Skin of body (tissue), 2 donors: ENCODE results near the gene BRAT1. TPM values are rescaled to one million over a fixed set of nuclear protein-coding genes. Genes with fewer than 3 reads are reported as not detected.

Experiments
- DNase-seq: peaks from one replicate; lab custom pipeline; 2025; lab: John Stamatoyannopoulos, UW
- total RNA-seq: library from RNA; depleted of rRNA; stranded (reverse); fragments of >200 nt; gene quantifications from one replicate; pipeline ENCODE4 v1.2.3, GENCODE V29; 2014

BRAT1 gene
- total RNA-seq, 1 donor from 2014 or later = 17.4 TPM

- DNase-seq = no peak
These were observed 43.1 kb downstream of the BRAT1 start for GRCh38 chr7:2512179-2512661.

GRCh38 chr7:2511769-2512168 is 43.6 kb downstream of the BRAT1 start:
- no peak for DNase-seq

DNA sequence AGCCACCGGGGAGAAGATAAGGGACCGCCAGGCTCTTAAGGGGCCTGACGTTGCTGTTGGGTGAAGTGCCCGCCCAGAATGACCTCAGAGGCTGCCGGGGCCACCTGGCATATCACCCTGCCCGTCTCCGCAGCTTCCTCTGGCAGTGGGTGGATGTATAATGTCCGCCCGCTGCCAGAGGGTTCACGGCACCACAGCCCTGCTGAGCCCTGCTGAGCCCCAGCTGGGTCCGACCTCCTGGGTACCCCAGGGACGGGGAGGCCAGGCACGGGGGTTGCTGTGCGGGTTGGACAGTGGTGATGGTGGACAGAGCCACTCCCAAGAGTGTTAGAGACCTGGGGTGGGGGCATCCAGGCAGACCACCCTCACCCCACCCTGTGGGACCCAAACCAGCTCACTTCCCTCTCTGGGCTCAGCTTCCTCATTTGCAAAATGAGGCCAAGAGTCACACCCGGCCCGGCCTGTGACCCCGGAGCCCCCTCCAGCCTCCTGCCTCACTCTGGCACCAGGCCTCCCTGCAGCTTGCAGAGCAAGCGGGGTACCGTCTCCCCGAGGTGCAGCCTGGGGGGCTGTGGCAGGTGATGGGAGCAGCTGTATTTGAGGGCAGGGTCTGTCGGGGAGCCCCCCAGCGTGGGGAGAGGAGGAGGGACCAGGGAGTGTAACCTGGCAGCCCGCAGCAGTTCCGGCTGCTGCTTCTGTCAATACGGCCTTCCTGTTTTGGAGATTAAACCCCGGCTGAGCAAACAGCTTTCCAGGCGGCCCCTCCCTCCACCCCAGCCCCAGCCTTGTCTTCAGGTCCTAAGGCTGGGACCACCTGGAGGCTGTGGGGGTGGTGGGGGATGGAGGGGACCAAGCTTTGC is 44.2 kb downstream of the BRAT1 start:
- DNase-seq = no peak

- no peak for DNase-seq
These were observed 45.1 kb downstream of the BRAT1 start for GRCh38 chr7:2510130-2510776.

DNA sequence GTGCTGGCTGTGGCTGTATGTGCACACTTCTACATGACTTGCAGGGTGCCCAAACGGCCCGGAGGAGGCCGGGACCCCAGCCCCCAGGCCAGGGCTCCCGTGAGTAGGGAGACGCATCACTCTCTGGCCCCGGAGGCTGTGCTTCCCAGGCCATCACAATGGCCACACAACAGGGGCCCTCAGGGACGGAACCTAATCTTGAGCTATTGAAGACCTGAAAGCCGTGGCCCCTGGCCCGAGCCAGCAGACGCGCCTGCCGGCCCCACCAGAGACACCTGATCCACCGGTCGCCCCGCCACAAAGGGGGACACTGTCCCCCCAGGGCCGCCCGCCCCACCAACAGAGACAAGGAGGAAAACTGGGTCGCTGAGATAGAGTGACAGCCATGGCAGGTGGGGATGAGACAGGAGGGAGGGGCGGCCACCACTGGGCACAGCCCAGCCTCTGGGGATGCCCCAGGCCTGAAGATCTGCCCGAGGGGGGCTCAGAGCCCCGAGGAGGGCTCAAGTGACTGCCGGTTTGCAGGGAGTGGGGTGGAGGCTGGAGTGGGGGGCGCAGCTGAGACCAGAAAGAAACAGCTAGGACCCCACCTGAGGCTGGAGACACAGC is 45.9 kb downstream of the BRAT1 start:
- DNase-seq = no peak

GRCh38 chr7:2508327-2509215 is 46.8 kb downstream of the BRAT1 start:
- peak; percentile 82 for DNase-seq

DNA sequence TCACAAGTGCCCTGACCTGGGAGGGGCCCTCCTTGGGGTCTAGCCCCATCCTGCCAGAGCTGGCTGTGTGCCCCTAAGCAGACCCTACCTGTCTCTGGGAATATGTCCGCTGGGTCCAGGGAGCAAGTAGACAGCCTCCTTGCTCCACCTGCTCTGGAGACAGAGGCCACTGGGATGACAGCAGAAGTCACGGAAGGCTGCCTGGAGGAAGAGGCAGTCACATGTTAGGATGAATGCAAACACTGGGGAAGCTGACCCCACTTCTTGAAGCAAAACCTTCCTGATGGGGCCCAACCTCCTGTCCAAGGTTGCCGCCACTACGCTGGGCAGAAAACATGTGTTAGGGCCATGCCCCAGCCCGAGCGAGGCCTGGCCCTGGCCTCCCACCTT is 47.4 kb downstream of the BRAT1 start:
- no peak for DNase-seq

- no peak for DNase-seq
These were observed 48.0 kb downstream of the BRAT1 start for GRCh38 chr7:2507208-2507916.

DNA sequence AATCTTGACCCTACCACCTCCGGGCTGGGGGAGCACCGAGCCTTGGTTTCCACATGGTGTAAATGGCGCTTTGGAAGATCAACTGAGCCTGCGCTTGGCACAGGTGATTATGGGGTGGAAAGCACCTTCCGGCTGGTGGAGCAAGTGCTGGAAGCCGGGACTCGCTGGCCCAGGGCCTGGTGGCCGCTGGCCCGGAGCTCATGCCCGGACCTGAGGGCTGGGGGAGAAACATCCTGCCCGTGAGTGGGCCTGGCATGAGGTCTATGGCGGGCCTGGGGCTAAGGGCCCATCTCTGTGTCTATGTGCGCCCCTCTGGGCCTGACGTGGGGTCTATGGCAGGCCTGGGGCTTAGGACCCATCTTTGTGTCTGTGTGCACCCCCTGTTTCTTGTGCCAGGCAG is 49.9 kb downstream of the BRAT1 start:
- DNase-seq = no peak

DNA sequence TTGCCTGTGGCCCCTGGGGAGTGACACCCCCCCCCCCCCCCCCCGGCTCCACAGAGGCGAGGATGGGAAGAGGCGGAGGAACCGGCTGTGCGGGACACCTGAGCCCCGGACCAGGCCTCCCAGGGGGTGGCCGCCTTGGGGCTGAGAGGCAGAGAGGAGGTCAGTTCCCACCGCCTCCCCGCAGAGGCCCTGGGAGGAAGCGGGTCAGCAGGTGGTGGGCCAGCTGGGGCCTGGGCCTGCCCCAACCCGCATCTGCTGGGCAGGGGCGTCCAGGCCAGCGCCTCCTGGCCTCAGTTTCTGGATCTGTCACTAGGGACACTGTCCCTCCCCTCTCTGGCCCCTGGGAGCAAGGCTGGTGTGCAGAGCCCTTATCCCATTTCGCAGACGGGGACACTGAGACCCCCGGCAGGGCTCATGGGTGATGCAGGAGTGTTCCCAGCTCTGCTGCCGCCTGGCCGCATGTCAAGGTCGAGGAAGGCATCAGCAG is 50.4 kb downstream of the BRAT1 start:
- DNase-seq = no peak

- no peak for DNase-seq
These were observed 51.0 kb downstream of the BRAT1 start for GRCh38 chr7:2504128-2504888.

GRCh38 chr7:2503056-2503941 is 52.0 kb downstream of the BRAT1 start:
- DNase-seq = no peak

- DNase-seq = no peak
These were observed 52.7 kb downstream of the BRAT1 start for GRCh38 chr7:2502647-2502966.

DNA sequence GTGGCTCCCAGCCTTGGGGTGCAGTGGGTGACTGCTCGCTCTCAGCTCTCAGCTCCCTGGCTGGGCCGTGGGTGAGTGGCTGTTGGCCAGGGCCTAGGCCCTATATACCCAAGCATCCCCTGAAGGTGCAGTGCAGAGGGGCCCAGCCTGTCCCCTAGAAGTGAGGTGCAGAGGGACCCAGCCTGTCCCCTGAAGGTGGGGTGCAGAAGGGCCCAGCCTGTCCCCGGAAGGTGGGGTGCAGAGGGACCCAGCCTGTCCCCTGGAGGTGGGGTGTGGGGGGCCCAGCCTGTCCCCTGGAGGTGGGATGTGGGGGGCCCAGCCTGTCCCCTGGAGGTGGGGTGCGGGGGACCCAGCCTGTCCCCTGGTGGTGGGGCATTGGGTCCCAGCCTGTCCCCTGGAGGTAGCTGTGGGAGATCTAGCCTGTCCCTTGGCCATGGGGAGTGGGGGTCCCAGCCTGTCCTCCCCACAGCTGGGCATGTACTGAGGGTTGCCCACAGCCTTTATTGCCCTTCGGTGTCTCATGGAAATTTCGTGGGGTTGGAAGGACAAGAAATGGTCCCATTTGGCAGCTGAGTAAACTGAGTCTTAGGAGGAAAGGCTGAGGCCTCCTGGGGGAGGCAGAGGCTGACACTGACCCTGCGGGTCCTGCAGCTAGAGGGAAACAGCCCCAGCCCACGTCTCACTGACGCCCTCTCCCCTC is 53.2 kb downstream of the BRAT1 start:
- DNase-seq = no peak

DNA sequence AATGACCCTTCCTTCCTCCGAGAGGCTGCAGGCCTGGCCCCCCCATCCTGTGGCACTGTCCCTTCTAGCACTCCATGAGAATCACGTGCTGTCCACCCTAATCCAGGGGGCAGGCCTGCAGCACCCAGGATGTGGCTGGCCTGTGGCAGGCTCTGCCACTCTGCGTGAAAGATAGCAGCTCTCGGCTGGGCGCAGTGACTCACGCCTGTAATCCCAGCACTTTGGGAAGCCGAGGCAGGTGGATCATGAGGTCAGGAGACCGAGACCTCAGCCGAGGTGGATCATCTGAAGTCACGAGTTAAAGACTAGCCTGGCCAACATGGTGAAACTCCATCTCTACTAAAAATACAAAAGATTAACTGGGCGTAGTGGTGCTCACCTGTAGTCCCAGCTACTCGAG is 54.6 kb downstream of the BRAT1 start:
- DNase-seq = no peak

- no peak for DNase-seq
These were observed 55.4 kb downstream of the BRAT1 start for GRCh38 chr7:2499719-2500430.

- no peak for DNase-seq
These were observed 56.1 kb downstream of the BRAT1 start for GRCh38 chr7:2499181-2499580.

GRCh38 chr7:2498708-2499107 is 56.6 kb downstream of the BRAT1 start:
- no peak for DNase-seq
